HG03103 (cell line): ENCODE results near the gene TEX29.

Experiments
- ATAC-seq: cut with Tn5 transposase; IDR thresholded peaks from one replicate; pipeline ENCODE4 v1.9.1; 2021; ENCODE audit warnings: low read depth; ENCODE audit not compliant: unreplicated experiment

The TEX29 gene

GRCh38 chr13:111363591-111363990, 43.1 kb downstream of the TEX29 start:
- no peak for ATAC-seq

DNA sequence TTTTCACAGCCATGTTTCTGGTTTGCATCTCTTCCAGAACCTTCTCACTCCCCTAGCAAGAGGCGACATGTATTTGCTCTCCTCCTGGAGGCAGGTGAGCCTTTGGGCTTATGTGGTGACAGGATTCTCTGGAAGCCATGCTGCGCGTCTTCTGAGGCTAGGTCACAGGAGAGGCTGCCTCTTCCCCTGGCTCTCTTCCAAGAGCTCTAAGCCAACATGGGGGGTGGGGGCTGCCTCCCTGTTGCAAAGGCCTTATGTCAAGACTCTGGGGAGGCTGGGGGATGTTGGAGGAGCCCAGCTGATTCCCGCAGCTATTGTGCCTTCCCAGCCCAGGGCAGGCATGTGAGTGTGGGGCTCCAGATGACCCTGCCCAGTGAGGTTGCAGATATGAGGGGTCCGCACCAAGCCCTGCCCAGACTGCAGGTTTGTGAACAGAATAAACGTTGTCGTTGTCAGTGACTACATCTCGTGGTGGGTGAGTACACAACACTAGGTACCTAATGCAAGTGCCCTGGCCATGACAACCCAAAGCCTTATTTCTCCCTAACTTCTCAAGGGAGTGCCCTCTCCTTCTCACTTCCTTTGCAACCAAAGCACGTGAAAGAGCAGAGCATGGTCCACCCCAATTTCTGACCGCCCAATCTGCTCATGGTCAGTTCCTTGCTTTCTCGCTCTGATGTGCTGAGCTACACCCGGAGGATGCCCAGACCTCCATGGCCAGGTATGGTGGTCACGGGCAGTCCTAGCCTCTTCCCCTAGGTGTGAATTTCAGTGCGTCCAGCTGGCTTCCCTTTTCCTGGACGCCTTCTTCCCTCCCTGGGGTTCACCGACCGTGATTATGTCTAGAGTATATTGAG, 44.9 kb downstream of the TEX29 start:
- no peak for ATAC-seq

GRCh38 chr13:111367340-111367739, 46.9 kb downstream of the TEX29 start:
- ATAC-seq: no peak

DNA sequence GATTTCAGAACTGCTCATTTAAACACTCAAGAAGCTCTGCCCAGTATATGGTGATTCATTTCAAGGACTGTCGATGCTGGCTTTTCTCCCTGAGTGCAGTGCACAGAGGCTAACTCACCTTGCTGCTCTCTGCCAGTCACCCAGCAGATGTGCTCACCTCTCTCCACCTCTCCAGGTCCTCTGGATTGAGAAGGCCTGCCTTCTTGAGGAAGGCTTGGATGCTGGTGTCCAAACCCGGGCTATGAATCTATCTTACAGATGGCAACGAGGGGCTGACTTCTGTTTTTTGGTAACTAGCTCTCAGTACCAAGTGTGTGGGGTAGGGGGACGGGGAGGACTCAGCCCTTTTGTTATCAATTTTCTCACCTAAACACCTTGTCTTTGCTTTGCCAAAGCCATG, 47.6 kb downstream of the TEX29 start:
- ATAC-seq: no peak

GRCh38 chr13:111370147-111370546, 49.7 kb downstream of the TEX29 start:
- no peak for ATAC-seq

DNA sequence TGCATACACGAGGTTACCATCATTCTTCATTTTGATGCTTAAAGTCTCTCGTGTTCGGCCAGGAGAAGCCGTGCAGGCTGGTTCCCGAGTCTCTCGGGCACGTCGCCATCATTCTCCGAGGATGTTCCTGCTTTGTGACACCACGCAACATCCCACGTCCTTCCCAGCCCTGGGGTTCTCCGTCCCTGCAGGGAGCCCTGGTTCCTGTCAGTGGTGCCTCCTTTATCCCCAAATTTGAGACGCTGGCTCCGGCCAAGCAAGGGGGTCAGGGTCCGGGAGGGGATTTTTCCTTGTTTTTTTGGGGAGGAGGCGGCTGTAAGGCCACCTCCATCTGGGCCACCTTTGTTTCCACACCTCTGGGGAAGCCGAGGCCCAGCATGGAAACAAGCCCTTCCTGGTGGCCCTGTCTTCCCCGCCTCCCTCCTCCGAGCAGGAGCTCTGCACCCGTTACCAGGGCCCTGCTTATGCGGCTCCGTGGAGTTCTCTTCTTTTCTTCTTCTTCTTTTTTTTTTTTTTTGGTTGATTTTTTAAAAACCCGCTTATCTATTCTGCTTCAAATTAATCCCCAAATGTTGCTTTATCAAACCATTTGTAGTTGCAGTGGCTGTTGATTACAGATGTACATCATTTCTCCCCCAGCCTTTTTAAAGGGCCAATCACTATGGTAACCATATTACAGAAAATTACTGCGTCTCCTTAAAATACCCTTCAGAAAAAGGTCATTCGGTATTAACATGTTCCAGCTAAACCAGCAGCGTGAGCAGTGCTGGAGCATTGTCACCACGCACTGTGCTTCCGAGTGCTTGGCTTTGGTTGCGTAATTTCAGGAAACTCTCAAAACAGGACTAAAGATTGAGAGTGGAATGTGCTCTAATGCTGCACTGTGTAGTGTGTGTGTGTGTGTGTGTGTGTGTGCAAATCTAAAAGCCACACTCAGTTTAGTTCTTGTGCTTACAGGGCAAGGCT, 50.4 kb downstream of the TEX29 start:
- ATAC-seq: no peak

DNA sequence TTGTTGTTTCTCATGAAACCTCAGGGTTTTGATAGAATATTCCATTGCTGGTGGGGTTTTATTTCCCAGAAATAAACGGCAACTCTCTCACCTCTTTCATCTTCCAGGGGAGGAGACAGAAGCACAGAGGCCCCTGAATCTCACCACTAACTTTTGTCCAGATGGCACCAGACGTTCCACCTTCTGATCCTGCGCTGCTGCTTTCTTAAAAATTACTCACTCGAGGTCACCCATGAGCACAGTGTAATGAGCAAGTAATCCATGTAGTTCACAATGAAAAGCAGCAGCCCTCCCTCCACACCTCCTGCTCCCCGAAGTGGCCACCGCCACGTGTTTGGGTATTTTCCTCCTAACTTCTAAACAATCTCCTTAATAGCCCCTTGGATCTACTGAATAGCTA, 51.3 kb downstream of the TEX29 start:
- ATAC-seq: no peak

GRCh38 chr13:111372651-111373425, 52.4 kb downstream of the TEX29 start:
- no peak for ATAC-seq

- ATAC-seq: no peak
Measured at GRCh38 chr13:111373486-111373885, 53.0 kb downstream of the TEX29 start.

GRCh38 chr13:111380431-111380830, 60.0 kb downstream of the TEX29 start:
- ATAC-seq: no peak

DNA sequence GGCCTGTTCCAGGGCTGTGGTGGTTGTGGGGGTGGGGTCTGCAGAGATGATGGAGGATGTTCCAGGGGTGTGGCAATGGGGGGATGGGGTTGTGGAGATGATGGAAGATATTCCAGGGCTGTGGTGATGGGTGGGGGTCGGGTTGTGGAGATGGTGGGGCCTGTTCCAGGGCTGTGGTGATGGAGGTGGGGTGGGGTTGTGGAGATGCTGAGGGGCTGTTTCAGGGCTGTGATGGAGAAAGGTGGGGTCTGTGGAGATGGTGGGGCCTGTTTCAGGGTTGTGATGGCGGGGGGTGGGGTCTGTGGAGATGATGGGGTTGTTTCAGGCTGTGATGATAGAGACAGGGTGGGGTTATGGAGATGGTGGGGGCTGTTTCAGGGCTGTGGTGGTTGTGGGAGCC, 62.0 kb downstream of the TEX29 start:
- no peak for ATAC-seq

- no peak for ATAC-seq
Measured at GRCh38 chr13:111382877-111383276, 62.4 kb downstream of the TEX29 start.

- no peak for ATAC-seq
Measured at GRCh38 chr13:111383591-111384440, 63.4 kb downstream of the TEX29 start.

DNA sequence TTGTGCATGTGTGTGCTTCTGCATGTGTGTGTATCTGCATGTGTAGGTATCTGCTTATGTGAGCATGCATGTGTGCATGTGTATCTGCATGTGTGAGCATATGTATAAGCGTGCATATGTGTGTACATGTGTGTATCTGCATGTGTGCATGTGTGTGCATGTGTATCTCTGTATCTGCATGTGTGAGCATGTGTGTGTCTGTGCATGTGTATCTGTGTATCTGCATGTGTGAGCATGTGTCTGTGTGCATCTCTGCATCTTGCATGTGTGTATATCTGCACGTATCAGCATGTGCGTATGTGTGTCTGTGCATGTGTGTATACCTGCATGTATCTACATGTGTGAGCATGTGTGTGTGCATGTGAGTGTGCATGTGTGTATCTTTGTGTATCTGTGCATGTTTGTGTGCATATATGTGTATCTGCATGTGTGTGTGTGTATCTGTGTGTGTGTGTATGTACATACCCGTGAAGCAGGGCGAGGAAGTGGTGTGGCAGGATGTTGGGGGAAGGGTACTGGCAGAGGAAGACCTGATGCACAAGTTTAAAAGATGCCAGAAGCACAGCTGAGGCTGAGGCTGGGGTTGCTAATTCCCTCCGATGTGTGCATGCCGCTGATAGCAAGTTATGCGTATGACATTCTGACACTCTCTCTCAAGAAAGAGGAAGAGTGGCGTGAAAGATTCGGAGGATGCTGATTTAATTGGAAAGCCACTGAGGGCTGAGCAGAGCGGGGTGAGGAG, 64.2 kb downstream of the TEX29 start:
- no peak for ATAC-seq

GRCh38 chr13:111385183-111385857, 64.9 kb downstream of the TEX29 start:
- no peak for ATAC-seq

DNA sequence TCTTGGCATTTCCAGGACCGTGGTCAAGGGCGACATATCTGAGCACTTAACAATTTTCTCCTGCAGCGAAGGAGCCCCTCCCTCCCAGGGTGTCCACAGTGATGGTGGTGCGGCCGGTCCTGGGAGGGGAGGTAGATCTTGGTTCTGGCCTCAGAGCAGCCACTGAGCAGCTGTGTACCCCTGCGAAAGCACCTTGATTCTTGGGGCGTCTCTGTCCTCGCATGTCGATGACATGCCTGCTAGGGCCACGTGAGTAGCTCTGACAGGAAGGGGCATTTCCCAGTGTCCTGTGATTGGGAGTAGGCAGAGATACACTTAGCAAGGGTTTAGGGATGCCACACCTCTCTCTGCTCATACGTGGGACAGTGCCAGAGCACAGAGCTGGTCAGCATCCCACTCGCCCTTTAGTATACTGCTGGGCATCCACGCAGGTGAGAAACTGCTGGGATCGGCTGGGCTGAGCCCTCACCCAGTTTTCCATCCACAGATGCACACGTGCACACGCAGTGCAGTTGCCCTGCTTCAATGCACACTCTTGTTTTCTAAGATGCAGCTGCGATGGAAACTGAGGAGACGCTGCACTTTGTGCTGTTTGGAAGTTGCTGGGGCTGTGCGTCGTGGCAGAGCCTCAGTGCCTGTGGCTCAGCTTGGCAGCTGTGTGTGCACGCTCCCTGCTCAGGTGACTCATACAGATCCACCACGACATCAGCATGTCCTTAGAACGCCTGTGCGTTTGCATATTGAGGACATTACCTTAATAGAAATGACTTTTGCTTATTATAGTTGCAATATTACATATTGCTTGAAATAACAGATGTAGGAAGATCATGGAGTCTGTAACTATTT, 66.8 kb downstream of the TEX29 start:
- no peak for ATAC-seq

DNA sequence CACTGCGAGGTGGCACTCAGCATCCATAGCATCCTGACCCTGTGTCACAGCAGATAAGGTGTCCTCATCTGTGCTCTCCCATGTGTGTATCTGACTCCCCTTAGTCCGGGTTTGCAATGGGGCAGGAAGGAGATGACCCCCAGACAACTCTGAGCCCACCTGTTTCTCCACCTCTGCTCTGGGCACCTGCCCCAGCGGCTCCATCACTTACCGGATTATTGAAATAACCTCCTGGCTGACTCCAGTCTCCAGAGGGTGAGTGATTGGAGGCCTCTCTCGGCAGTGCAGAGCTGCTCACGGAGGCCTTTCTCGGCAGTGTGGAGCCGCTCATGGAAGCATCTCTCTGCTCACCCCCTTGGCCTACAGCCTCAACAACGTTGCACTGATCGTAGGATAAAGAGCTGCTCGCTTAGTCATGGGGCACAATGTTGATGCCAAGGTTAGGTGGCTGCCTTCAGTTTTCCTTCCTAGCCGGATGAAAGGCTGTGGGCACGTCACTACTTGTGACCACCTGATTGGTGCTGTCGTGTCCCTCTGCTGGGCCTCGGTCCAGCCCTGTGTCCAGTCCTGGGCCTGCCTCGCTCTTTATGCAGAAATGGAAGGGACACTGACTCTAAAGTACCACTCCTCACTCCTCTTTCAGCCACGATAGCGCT, 67.6 kb downstream of the TEX29 start:
- no peak for ATAC-seq
